Ishikawa (cell line): Measurements from ENCODE around the gene CD6.

ENCODE experiments used
- CEBPB ChIP-seq: IDR thresholded peaks from 2 replicates; pipeline ENCODE4 v1.6.1; 2012
- CREB1 ChIP-seq: IDR thresholded peaks from 2 replicates; pipeline ENCODE4 v1.6.1; 2012; ENCODE audit warnings: low read depth
- EP300 ChIP-seq: IDR thresholded peaks from 2 replicates; pipeline ENCODE4 v1.6.1; 2012; ENCODE audit warnings: borderline replicate concordance
- FOXM1 ChIP-seq: IDR thresholded peaks from 2 replicates; pipeline ENCODE4 v1.6.1; 2012; ENCODE audit warnings: low read depth, borderline replicate concordance
- NFIC ChIP-seq: IDR thresholded peaks from 2 replicates; pipeline ENCODE4 v1.6.1; 2012
- RAD21 ChIP-seq: IDR thresholded peaks from 2 replicates; pipeline ENCODE4 v1.6.1; 2012; ENCODE audit warnings: low read depth
- TAF1 ChIP-seq: IDR thresholded peaks from 2 replicates; pipeline ENCODE4 v1.6.1; 2012; ENCODE audit warnings: low read depth, mild to moderate bottlenecking
- TCF12 ChIP-seq: IDR thresholded peaks from 2 replicates; pipeline ENCODE4 v1.6.1; 2012; ENCODE audit warnings: low read depth
- TEAD4 ChIP-seq: IDR thresholded peaks from 2 replicates; pipeline ENCODE4 v1.6.1; 2012
- YY1 ChIP-seq: IDR thresholded peaks from 2 replicates; pipeline ENCODE4 v1.6.1; 2012; ENCODE audit warnings: low read depth
- TF ChIP-seq, protein P1 (sequence below): IDR thresholded peaks from 2 replicates; pipeline ENCODE4 v1.6.1; 2012; ENCODE audit warnings: low read depth, mild to moderate bottlenecking
- TF ChIP-seq, protein P2 (sequence below): IDR thresholded peaks from 2 replicates; pipeline ENCODE4 v1.6.1; 2012
- TF ChIP-seq, protein P3 (sequence below): IDR thresholded peaks from 2 replicates; pipeline ENCODE4 v1.6.1; 2012

DNA sequence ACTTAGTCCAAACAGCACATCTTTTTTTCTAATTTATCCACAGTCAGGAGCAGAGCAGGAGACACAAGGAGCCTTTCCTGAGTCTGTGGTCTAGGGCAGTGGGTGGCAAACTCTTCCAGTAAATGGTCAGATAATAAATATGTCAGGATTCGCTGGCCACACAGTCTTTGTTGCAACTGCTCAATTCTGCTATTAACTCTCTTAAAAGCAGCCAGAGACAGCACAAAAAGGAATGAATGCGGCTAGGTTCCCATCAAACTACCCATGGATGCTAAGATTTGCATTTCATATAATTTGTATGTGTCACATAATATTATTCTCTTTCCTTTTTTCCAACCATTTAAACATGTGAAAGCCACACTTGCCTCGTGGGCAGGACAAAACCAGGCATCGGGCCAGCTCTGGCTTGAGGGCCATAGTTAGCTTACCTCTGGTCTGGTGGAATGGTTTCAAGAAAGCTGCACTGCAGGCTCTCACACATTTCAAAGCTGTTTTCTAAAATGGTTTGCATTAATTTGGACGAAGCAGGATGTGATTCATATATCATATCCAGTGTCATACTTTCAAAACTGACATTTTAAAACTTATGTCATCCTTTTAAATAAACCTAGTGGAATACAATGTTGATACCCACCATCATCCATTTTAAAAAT, 66.1 kb downstream of the CD6 start:
- TF ChIP-seq TEAD4 (no peak), FOXM1 (no peak), EP300 (no peak), TCF12 (no peak), CEBPB (no peak), YY1 (no peak), CREB1 (no peak), NFIC (no peak), RAD21 (no peak), TAF1 (no peak)
- TF ChIP-seq, protein P1, sequence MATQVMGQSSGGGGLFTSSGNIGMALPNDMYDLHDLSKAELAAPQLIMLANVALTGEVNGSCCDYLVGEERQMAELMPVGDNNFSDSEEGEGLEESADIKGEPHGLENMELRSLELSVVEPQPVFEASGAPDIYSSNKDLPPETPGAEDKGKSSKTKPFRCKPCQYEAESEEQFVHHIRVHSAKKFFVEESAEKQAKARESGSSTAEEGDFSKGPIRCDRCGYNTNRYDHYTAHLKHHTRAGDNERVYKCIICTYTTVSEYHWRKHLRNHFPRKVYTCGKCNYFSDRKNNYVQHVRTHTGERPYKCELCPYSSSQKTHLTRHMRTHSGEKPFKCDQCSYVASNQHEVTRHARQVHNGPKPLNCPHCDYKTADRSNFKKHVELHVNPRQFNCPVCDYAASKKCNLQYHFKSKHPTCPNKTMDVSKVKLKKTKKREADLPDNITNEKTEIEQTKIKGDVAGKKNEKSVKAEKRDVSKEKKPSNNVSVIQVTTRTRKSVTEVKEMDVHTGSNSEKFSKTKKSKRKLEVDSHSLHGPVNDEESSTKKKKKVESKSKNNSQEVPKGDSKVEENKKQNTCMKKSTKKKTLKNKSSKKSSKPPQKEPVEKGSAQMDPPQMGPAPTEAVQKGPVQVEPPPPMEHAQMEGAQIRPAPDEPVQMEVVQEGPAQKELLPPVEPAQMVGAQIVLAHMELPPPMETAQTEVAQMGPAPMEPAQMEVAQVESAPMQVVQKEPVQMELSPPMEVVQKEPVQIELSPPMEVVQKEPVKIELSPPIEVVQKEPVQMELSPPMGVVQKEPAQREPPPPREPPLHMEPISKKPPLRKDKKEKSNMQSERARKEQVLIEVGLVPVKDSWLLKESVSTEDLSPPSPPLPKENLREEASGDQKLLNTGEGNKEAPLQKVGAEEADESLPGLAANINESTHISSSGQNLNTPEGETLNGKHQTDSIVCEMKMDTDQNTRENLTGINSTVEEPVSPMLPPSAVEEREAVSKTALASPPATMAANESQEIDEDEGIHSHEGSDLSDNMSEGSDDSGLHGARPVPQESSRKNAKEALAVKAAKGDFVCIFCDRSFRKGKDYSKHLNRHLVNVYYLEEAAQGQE, result no peak
- TF ChIP-seq, protein P2, sequence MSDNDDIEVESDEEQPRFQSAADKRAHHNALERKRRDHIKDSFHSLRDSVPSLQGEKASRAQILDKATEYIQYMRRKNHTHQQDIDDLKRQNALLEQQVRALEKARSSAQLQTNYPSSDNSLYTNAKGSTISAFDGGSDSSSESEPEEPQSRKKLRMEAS, result no peak
- TF ChIP-seq, protein P3, sequence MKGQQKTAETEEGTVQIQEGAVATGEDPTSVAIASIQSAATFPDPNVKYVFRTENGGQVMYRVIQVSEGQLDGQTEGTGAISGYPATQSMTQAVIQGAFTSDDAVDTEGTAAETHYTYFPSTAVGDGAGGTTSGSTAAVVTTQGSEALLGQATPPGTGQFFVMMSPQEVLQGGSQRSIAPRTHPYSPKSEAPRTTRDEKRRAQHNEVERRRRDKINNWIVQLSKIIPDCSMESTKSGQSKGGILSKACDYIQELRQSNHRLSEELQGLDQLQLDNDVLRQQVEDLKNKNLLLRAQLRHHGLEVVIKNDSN, result no peak
